Measurements from ENCODE around the gene TSGA10IP.

TSGA10IP gene

DNA sequence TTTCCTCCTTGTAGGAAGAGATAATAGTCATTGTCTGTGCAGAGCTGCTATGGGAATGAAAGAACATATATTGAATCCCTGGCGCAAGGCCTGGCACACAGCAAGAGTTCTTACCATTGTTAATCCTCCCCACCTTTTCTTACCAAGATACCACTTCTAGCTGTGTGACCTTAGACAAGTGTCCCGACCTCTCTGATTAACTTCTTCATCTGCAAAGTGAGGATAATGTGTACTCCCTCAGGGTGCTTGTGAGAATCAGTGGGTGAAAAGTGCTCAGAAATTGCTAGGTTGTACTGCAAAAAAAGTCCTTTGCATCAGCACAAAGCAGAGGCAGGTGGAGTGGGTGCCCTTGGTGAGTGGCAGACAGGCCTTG is 62.8 kb downstream of the TSGA10IP start:
- no peak for DNase-seq (ENCODE audit: low read depth)

DNA sequence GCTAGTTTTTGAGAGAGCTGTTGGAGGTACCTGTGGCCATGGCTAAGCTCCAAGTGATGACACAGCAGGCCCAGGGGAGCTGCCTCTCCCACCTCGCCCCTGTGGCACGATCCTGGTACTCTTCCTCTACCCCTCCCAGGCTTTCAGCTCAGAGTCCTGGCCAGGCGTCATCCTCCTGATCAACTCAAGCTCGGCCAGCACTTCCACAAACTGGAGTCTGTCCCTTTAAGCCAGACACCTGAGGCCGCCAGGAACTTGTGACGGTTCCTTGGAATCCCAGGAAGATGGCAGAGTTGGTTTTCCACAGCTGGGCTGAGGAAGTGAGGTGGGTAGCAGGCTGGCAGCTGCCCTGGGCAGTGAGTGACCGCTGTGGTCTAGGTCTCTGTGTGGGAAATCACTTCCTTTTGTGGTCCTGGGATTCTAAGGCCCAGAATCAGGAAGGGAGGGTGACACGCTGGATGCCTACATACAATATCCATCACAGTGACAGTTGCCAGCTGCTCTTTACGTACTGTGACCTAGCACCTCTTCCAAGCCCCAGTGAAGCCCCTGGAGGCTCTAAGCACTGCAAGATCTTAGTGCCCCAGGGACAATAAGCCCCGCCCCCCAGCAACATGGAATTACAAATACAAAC is 63.3 kb downstream of the TSGA10IP start:
- no peak for DNase-seq (ENCODE audit: low read depth)

Measured in stimulated activated CD8-positive, alpha-beta memory T cell treated with anti-CD3 and anti-CD28 coated beads, Interleukin-15, amount 100 ng/mL, for 24 hours (primary cell).